Activated CD8-positive, alpha-beta T cell treated with anti-CD3 and anti-CD28 coated beads, Interleukin-2, amount 10 ng/mL, durations not matched to agents 7 days and 5 days (primary cell): ENCODE results near the gene SMU1. TPM values are rescaled to one million over a fixed set of nuclear protein-coding genes. Genes with fewer than 3 reads are reported as not detected.

ENCODE experiments used
- ATAC-seq: fragments of 150-1000 bp; cut with Tn5 transposase; one replicate; pipeline ENCODE4 v1.10.0; 2021; ENCODE audit warnings: moderate library complexity
- CTCF ChIA-PET: fragments of 350-600 bp; sonication (Branson Sonifier 250); formaldehyde crosslinking; loops from one replicate; lab custom pipeline; 2021; ENCODE audit warnings: antibody characterized with exemption; lab: Charles Lee
- POLR2A ChIA-PET: fragments of 350-600 bp; sonication (Branson Sonifier 250); formaldehyde crosslinking; loops from one replicate; lab custom pipeline; 2021; ENCODE audit warnings: antibody characterized with exemption; lab: Charles Lee
- DNase-seq: peaks from one replicate; pipeline ENCODE4 v3.0.0-alpha.2; 2020
- H3K27ac Mint-ChIP-seq: one replicate; pipeline ENCODE4 v1.8.0; 2021; ENCODE audit warnings: mild to moderate bottlenecking, mixed read lengths
- H3K27me3 Mint-ChIP-seq: one replicate; pipeline ENCODE4 v1.8.0; 2021; ENCODE audit warnings: low read depth, mixed read lengths
- H3K36me3 Mint-ChIP-seq: one replicate; pipeline ENCODE4 v1.8.0; 2021; ENCODE audit warnings: low read depth, mixed read lengths
- H3K4me1 Mint-ChIP-seq: one replicate; pipeline ENCODE4 v1.8.0; 2021; ENCODE audit warnings: low read depth, mixed read lengths
- H3K4me3 Mint-ChIP-seq: one replicate; pipeline ENCODE4 v1.8.0; 2021; ENCODE audit warnings: mild to moderate bottlenecking, mixed read lengths
- H3K9me3 Mint-ChIP-seq: one replicate; pipeline ENCODE4 v1.8.0; 2022; ENCODE audit warnings: mixed read lengths; ENCODE audit not compliant: insufficient read depth
- total RNA-seq, 2 experiments: library from RNA; stranded (reverse); gene quantifications; one replicate each; pipeline ENCODE4 v1.2.3, GENCODE V29; 2021

The SMU1 gene
- 10 to 100 TPM; 21.7 to 22.6 TPM for total RNA-seq

DNA sequence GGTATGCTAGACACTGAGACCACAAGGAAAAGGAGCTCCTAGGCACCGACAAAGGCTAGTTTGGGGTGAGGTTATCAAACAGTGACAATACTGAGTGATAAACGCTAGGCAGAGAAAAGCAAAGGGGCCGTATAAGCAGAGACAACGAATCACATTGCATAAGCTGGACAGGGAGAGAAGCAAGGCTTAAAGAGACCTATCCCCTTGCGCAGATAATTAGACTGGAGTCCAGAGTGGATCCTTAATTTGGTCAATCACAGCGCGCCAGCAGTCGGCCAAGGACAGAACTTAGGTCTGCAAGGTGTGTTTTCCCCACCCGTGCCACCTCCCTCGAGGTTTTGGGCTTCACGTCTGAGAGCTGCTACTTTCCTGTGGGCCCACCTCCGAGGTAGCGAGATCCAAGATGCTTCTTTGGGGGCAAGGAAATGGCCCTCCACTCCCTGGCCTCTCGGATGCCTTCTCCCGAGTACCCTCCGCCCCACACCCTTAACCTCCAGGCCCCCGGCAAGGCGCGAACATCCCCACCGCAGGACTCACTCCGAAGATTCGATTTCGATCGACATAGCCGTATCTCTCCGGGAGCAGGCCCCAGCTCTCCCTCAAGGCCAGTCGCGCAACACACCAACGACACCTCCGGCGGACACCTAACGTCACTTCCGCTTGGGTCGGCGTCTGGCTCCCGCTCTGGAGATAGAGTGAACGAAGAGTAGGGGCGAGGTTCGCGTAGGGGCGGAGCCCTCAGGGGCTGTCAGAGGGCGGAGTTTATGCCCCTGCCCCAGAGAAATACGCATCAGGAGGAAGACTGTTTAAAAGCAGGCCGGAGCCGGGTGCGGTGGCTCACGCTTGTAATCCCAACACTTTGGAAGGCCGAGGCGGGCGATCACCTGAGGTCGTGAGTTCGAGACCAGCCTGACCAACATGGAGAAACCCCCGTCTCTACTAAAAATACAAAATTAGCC is at the start of gene SMU1:
Gene SMU1, minus strand, starts transcription at position 629 of the 959 bp plus-strand sequence. Its CDS starts 66 bp downstream, at position 563.
- ATAC-seq = peak; percentile 98
- Mint-ChIP-seq H3K4me1 (peaks cover 30% of the 10 kb centered on the region), H3K36me3 (peaks cover 21% of the 10 kb centered on the region), H3K27me3 (no peaks in the 10 kb centered on the region), H3K9me3 (no peaks in the 10 kb centered on the region), H3K27ac (peak within 1 kb of the TSS; percentile 100), H3K4me3 (peak within 1 kb of the TSS; percentile 98)
- ChIA-PET POLR2A (interaction anchor here (0.6 to 2.9 kb wide), 24 partner anchors 9 to 214 kb away, joined by 3 to 31 read pairs (median 4); partner anchors contain the start of genes APTX, B4GALT1, DNAJA1 and NFX1), CTCF (interaction anchor here (0.8 to 2.1 kb wide), 8 partner anchors 9 to 697 kb away, joined by 3 to 12 read pairs (median 4); no protein-coding TSS in a partner anchor)
- DNase-seq = peak; percentile 98

GRCh38 chr9:33125461-33125860 is 49.0 kb upstream of the SMU1 start:
- no peak for DNase-seq
- ChIA-PET POLR2A (no interaction called here), CTCF (interaction anchor here (1.0 kb wide), 1 partner anchor 59 kb away, joined by 3 read pairs; no protein-coding TSS in a partner anchor)
- Mint-ChIP-seq H3K27ac (no peak overlapping the region), H3K9me3 (no peaks in the 10 kb centered on the region), H3K4me3 (no peak overlapping the region), H3K4me1 (peaks cover 20% of the 10 kb centered on the region), H3K36me3 (peaks cover 36% of the 10 kb centered on the region), H3K27me3 (no peaks in the 10 kb centered on the region)
- no peak for ATAC-seq

DNA sequence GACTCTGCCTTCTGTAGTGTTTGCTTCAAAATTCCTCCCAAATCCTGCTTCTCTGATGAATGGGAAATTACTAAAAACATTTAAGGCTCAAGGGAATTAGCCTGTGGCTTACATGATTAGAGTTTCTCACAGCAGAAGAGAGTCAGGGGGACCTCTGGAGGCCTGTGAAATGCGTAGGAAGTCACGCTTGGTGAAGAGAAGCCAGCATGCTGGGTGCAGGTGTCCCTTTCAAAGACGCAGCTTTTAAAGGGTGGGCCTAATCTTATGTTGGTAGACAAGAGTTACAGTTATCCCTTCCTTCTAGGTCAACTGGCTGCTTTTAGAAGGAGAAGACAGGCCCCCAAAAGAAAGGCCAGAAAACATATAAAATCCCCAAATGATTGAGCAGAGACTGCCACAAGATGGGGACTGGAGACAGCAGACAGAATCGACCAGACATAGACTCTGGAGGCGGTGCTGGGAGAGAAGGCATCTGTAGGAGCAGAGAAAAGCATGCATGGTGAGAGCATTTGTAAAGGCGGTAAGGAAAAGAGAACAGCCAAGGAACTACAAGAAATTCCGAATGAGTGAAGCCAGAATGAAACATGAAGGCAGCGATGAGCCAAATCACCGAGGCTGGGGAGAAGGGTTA is 48.4 kb upstream of the SMU1 start:
- CTCF ChIA-PET = interaction anchor here (1.0 kb wide), 1 partner anchor 60 kb away, joined by 3 read pairs; no protein-coding TSS in a partner anchor

GRCh38 chr9:33124046-33124445 is 47.6 kb upstream of the SMU1 start:
- ChIA-PET POLR2A (no interaction called here), CTCF (no interaction called here)
- Mint-ChIP-seq H3K27me3 (no peaks in the 10 kb centered on the region), H3K4me1 (peaks cover 17% of the 10 kb centered on the region), H3K36me3 (peaks cover 36% of the 10 kb centered on the region), H3K4me3 (no peak overlapping the region), H3K27ac (no peak overlapping the region), H3K9me3 (no peaks in the 10 kb centered on the region)
- ATAC-seq (no peak), DNase-seq (no peak)

More for the DNA sequence above, 48.4 kb upstream of the SMU1 start:
- H3K4me1 Mint-ChIP-seq = peaks cover 22% of the 10 kb centered on the region
- no peak overlapping the region for H3K4me3 Mint-ChIP-seq
- peaks cover 36% of the 10 kb centered on the region for H3K36me3 Mint-ChIP-seq
- peak overlapping the region; percentile 37 for H3K27ac Mint-ChIP-seq
- H3K9me3 Mint-ChIP-seq = no peaks in the 10 kb centered on the region
- POLR2A ChIA-PET = no interaction called here
- H3K27me3 Mint-ChIP-seq = no peaks in the 10 kb centered on the region
- ATAC-seq = no peak
- no peak for DNase-seq

DNA sequence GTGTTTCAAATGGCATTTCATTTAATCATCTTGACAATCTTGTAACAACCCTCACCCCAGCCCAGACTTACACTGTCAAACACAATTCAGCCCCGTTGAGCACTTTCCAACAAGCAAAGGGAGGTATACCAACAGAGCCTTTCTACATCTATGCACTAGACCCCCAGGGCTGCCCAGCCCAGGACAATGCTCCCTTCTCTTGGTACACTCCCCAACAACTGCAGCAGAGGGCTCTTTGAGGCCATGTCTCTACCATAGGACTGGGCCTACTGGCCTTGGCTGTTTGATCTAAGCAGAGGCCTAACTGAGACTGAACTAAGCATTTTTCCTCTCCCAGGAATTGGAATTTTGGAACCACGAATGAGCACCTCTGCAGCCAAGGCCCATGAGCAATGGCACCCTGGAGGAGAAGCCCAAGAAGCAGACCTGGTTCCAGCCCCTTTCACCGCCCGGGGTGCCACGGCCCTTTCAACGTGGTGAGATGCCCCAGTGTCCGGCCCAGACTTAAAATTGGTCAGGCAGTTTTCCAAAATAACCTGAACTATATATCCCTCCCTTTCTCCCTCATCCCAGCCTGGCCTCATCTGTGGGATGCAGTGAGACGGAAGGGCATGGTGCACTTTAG is 47.0 kb upstream of the SMU1 start:
- ChIA-PET CTCF (no interaction called here), POLR2A (no interaction called here)
- Mint-ChIP-seq H3K36me3 (peaks cover 34% of the 10 kb centered on the region), H3K27me3 (no peaks in the 10 kb centered on the region), H3K4me1 (peaks cover 17% of the 10 kb centered on the region), H3K4me3 (no peak overlapping the region), H3K9me3 (no peaks in the 10 kb centered on the region), H3K27ac (peak overlapping the region; percentile 43)
- ATAC-seq (no peak), DNase-seq (no peak)

DNA sequence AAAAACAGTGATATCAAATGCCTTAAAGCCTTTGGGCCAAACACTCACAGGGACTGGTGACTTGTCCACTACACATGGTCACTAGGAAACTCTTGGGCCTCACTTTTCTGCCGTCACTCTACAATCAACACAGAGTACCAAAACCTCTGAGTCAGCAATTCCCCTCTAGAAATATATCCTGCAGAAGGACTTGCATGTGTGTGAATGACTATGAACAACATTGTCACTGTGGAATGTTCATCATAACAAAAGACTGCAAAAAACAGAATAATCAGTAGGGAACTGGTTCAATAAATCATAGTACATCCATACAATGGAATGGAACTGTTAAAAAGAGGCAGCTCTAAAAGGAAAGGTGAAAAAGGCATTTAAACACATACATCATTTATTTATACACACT is 44.1 kb upstream of the SMU1 start:
- Mint-ChIP-seq H3K27me3 (no peaks in the 10 kb centered on the region), H3K4me1 (peaks cover 32% of the 10 kb centered on the region), H3K9me3 (no peaks in the 10 kb centered on the region), H3K27ac (no peak overlapping the region), H3K36me3 (peaks cover 33% of the 10 kb centered on the region), H3K4me3 (no peak overlapping the region)
- DNase-seq = no peak
- no peak for ATAC-seq
- ChIA-PET POLR2A (no interaction called here), CTCF (no interaction called here)

- ChIA-PET POLR2A (no interaction called here), CTCF (interaction anchor here (1.0 to 1.2 kb wide), 2 partner anchors 33 to 52 kb away, joined by 3 read pairs; no protein-coding TSS in a partner anchor)
- H3K4me1 Mint-ChIP-seq = peaks cover 38% of the 10 kb centered on the region
- ATAC-seq (no peak), DNase-seq (no peak)
- peak overlapping the region; percentile 10 for H3K27ac Mint-ChIP-seq
- no peaks in the 10 kb centered on the region for H3K27me3 Mint-ChIP-seq
- H3K4me3 Mint-ChIP-seq = no peak overlapping the region
- H3K9me3 Mint-ChIP-seq = no peaks in the 10 kb centered on the region
- H3K36me3 Mint-ChIP-seq = peaks cover 43% of the 10 kb centered on the region
Measured at GRCh38 chr9:33117796-33118195, 41.3 kb upstream of the SMU1 start.

GRCh38 chr9:33117306-33117705 is 40.8 kb upstream of the SMU1 start:
- Mint-ChIP-seq H3K4me1 (peaks cover 38% of the 10 kb centered on the region), H3K27ac (peak overlapping the region; percentile 85), H3K27me3 (no peaks in the 10 kb centered on the region), H3K36me3 (peaks cover 48% of the 10 kb centered on the region), H3K9me3 (no peaks in the 10 kb centered on the region), H3K4me3 (peak overlapping the region; percentile 36)
- POLR2A ChIA-PET = no interaction called here
- CTCF ChIA-PET = interaction anchor here (1.0 to 1.2 kb wide), 2 partner anchors 34 to 53 kb away, joined by 3 read pairs; no protein-coding TSS in a partner anchor
- peak; percentile 60 for ATAC-seq
- DNase-seq = no peak

DNA sequence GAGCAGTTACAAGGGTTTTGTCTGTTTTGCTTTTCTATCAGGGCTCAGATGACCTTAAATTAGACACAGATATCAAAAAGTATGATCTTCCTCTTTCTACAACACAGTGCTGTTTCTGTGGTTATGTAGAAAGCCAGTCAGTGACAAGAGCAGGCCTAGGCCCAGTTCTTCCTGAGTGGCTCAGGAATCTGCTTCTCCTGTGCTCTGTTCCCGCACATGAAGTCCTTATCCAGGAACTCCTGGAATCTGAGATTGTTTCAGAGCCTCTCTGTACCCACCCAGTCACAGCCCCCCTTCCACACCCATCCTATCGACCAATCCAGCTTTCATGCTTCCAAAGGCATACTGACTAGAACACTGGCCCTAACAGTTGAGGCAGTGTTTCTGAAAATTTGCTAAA is 40.4 kb upstream of the SMU1 start:
- no peaks in the 10 kb centered on the region for H3K27me3 Mint-ChIP-seq
- peak overlapping the region; percentile 36 for H3K4me3 Mint-ChIP-seq
- ChIA-PET POLR2A (no interaction called here), CTCF (interaction anchor here (1.0 to 1.5 kb wide), 4 partner anchors 28 to 55 kb away, joined by 3 to 4 read pairs (median 3); no protein-coding TSS in a partner anchor)
- DNase-seq (no peak), ATAC-seq (no peak)
- H3K4me1 Mint-ChIP-seq = peaks cover 38% of the 10 kb centered on the region
- no peaks in the 10 kb centered on the region for H3K9me3 Mint-ChIP-seq
- peak overlapping the region; percentile 85 for H3K27ac Mint-ChIP-seq
- peaks cover 46% of the 10 kb centered on the region for H3K36me3 Mint-ChIP-seq

DNA sequence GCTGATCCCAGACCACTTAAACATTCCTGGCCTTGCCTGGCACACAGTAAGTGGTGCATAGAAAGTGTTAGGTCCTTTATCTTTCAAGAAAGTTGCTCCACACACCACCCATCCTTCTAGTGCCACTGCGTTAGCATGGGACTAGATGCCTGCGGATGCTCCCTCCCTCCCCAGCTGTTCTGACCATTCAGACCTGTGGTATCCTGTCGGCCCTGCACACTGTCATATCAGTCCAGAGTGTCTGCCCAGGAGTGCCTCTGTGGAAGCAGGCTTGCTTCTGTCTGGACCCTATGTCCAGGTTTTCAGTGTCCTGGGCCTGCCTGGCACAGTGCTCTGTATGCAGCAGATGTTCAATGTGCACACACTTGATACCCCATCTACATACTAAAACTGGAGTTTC is 38.3 kb upstream of the SMU1 start:
- no peak for DNase-seq
- H3K9me3 Mint-ChIP-seq = no peaks in the 10 kb centered on the region
- no peak overlapping the region for H3K27ac Mint-ChIP-seq
- peaks cover 36% of the 10 kb centered on the region for H3K36me3 Mint-ChIP-seq
- ChIA-PET POLR2A (no interaction called here), CTCF (interaction anchor here (1.0 kb wide), 1 partner anchor 56 kb away, joined by 3 read pairs; no protein-coding TSS in a partner anchor)
- no peak for ATAC-seq
- no peak overlapping the region for H3K4me3 Mint-ChIP-seq
- no peaks in the 10 kb centered on the region for H3K27me3 Mint-ChIP-seq
- peaks cover 30% of the 10 kb centered on the region for H3K4me1 Mint-ChIP-seq

DNA sequence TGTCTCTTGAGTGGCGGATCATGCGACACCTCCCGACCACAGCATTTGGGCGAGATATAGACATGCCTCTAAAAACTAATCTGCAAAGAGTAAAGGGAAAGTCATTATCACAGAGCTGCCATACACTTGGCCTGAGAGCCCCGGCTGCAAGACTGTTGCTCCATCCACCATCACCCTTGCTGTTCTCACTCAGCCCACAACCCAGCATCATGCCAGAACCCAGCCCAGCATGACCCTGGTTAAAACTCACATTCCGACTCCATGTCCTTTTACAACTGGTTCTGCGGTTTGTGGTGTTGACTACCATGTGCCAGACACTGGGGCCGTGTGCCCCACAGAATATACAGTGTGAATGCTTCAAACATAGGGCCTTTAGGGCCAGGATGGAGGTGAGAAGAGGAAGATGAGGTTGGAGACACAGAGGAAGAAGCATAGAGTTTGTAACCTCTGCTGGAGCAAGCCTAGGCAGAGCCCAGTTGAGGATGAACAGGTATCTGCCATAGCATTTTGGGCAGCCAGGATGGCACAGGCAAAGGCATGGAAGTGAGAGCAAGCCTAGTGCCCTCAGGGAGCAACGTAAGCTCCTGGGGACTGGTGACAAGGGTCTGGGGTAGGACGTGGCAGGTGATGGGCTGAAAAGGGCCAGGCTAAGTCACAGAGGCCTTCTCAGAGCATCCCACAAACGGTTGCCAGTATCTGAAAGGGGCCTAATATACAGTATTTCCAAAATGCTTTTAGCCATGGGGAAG is 37.5 kb upstream of the SMU1 start:
- no peak overlapping the region for H3K4me3 Mint-ChIP-seq
- peaks cover 30% of the 10 kb centered on the region for H3K4me1 Mint-ChIP-seq
- ChIA-PET POLR2A (no interaction called here), CTCF (no interaction called here)
- H3K27me3 Mint-ChIP-seq = no peaks in the 10 kb centered on the region
- H3K36me3 Mint-ChIP-seq = peaks cover 34% of the 10 kb centered on the region
- H3K27ac Mint-ChIP-seq = peak overlapping the region; percentile 66
- no peak for DNase-seq
- H3K9me3 Mint-ChIP-seq = no peaks in the 10 kb centered on the region
- no peak for ATAC-seq
